Breast epithelium (tissue), 4 donors: ENCODE results near the gene ETS1. TPM values are rescaled to one million over a fixed set of nuclear protein-coding genes. Genes with fewer than 3 reads are reported as not detected.
A peak's percentile ranks its signal among the peaks of the same experiment; 100 is the strongest.

Experiments used
- DNase-seq, 2 donors: peaks; one replicate each; pipeline ENCODE4 v3.0.0-alpha.2; 2019; ENCODE audit warnings: low spot score in 2 of 2
- H3K27ac ChIP-seq, 2 donors: fragments of 200-600 bp; sonication (generic) in 1 of 2; one replicate each; pipeline ENCODE4 v1.5.1; 2016 to 2019; ENCODE audit warnings: mild to moderate bottlenecking in 1 of 2
- H3K27me3 ChIP-seq, 2 donors: fragments of 200-600 bp; sonication (generic) in 1 of 2; one replicate each; pipeline versions ENCODE4 v1.5.1 to v1.6.0; 2017 to 2019; ENCODE audit warnings: control low read depth in 1 of 2, mild to moderate bottlenecking in 1 of 2
- H3K36me3 ChIP-seq: fragments of 200-600 bp; one replicate; pipeline ENCODE4 v1.5.1; 2019
- H3K4me1 ChIP-seq, 2 donors: fragments of 200-600 bp; sonication (generic); one replicate each; pipeline ENCODE4 v1.5.1; 2016 to 2019; ENCODE audit warnings: control low read depth in 1 of 2
- H3K4me3 ChIP-seq, 3 donors: fragments of 200-600 bp; sonication (generic); 1 replicate in 2 of 3; 2 replicates in 1 of 3; pipeline ENCODE4 v1.5.1; 2016 to 2019; ENCODE audit warnings: mild to moderate bottlenecking in 3 of 3, moderate library complexity in 2 of 3
- H3K9me3 ChIP-seq, 2 donors: fragments of 200-600 bp; sonication (generic) in 1 of 2; one replicate each; pipeline ENCODE4 v1.5.1; 2016 to 2019; ENCODE audit warnings: control low read depth in 1 of 2
- POLR2A ChIP-seq: fragments of 450-650 bp; IDR thresholded peaks from one replicate; pipeline ENCODE4 v1.6.1; 2016; ENCODE audit warnings: antibody characterized with exemption, mild to moderate bottlenecking, moderate library complexity
- POLR2AphosphoS5 ChIP-seq, 3 donors: sonication (generic); formaldehyde crosslinking; IDR thresholded peaks; one replicate each; pipeline ENCODE4 v1.6.1; 2017; ENCODE audit warnings: antibody characterized with exemption in 3 of 3
- intact Hi-C: fragments of 100-400 bp; cut with DNase I; formaldehyde crosslinking; loops from one replicate; pipeline ENCODE4 v1.15.1; 2023; ENCODE audit warnings: low total_unique reads
- total RNA-seq, 3 donors: library from RNA; depleted of rRNA; stranded (reverse); fragments of >200 nt; gene quantifications; one replicate each; pipeline ENCODE4 v1.1.0, GENCODE V29; 2016
- TF ChIP-seq, protein P1 (sequence below), 3 donors: fragments of 450-650 bp; IDR thresholded peaks; one replicate each; pipeline ENCODE4 v1.5.1; 2016 to 2017; ENCODE audit warnings: antibody characterized with exemption in 3 of 3, mild to moderate bottlenecking in 3 of 3, moderate library complexity in 3 of 3

The ETS1 gene
- total RNA-seq, 3 donors from 2014 or later = 65.6 to 92.1 (median 73.2) TPM

DNA sequence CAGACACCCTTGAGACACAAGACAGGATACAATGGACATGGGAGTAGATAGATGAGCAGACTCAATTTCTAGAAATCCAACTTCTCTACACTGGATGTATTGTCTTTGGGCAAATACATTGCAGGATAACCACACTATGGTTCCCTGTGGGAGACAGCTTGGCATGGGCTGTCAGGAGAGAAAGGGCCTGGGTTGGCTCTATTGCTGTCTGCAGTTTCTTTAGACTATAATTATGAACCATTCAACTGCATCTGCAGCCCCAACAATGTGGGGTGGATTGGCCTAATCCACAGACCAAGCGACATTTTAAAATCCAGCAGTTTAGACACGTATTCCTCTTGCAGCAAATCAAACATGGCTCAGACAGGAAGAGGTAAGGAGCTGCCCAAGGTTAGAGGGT, 60.3 kb downstream of the ETS1 start:
- intact Hi-C loops = no loop called here
- H3K27me3 ChIP-seq = no peaks in the 10 kb centered on the region
- H3K9me3 ChIP-seq = no peaks in the 10 kb centered on the region
- peaks cover 0 to 2% of the 10 kb centered on the region in 2 donors for H3K4me1 ChIP-seq
- no peaks in the 10 kb centered on the region for H3K36me3 ChIP-seq
- H3K27ac ChIP-seq = no peak overlapping the region
- TF ChIP-seq POLR2A (no peak), POLR2AphosphoS5 (IDR thresholded peaks at IDR 0.05) (no peak)
- TF ChIP-seq, protein P1, sequence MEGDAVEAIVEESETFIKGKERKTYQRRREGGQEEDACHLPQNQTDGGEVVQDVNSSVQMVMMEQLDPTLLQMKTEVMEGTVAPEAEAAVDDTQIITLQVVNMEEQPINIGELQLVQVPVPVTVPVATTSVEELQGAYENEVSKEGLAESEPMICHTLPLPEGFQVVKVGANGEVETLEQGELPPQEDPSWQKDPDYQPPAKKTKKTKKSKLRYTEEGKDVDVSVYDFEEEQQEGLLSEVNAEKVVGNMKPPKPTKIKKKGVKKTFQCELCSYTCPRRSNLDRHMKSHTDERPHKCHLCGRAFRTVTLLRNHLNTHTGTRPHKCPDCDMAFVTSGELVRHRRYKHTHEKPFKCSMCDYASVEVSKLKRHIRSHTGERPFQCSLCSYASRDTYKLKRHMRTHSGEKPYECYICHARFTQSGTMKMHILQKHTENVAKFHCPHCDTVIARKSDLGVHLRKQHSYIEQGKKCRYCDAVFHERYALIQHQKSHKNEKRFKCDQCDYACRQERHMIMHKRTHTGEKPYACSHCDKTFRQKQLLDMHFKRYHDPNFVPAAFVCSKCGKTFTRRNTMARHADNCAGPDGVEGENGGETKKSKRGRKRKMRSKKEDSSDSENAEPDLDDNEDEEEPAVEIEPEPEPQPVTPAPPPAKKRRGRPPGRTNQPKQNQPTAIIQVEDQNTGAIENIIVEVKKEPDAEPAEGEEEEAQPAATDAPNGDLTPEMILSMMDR (IDR thresholded peaks at IDR 0.05) = no peak
- DNase-seq = no peak
- H3K4me3 ChIP-seq = no peak overlapping the region

DNA sequence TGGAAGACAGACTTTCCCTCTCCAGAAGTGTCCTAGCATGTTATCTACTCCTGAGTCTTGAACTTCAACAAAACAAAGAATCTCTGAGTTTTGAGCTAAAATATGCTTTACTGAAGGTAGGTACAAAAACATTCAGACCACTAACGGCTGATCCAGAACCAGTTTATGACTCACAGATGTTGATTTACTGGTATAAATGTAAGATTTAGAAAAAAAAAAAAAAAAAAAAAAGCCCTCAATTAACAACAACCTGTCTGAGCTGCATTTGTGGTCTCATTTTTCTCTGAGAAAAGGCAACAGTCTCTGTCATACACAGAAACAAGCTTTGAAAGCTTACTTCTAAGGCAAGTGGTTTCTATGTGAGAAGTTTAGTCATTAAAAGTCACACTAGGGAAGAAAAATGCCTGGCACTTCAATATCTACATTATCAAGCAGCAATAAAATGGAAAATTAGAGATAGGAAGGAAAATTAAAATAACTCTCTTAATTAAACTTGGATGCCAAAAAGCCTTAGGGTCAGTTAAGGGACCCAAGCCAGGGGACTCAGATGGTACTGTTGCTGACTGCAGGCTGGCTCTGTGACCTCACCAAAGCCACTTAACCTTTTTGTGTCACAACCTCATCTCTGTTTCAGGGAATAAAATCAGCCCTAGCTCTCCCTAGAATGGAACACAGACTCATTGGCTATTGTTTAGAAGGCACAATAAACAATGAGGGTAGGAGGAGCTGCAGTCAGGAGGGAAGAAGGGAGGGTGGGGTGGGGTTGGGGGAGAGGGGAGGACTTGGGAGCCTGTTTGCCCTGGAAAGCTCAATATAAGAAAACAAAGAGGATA, 61.7 kb downstream of the ETS1 start:
- no peak for TF ChIP-seq POLR2A
- TF ChIP-seq, protein P1 (IDR thresholded peaks at IDR 0.05) = no peak
- no peak for TF ChIP-seq POLR2AphosphoS5 (IDR thresholded peaks at IDR 0.05)
- no peaks in the 10 kb centered on the region for H3K9me3 ChIP-seq
- H3K4me3 ChIP-seq = no peak overlapping the region
- no peaks in the 10 kb centered on the region for H3K4me1 ChIP-seq
- no peaks in the 10 kb centered on the region for H3K27me3 ChIP-seq
- H3K36me3 ChIP-seq = no peaks in the 10 kb centered on the region
- DNase-seq = no peak
- H3K27ac ChIP-seq = peak overlapping the region; percentile 57 to 64
- intact Hi-C loops = no loop called here

DNA sequence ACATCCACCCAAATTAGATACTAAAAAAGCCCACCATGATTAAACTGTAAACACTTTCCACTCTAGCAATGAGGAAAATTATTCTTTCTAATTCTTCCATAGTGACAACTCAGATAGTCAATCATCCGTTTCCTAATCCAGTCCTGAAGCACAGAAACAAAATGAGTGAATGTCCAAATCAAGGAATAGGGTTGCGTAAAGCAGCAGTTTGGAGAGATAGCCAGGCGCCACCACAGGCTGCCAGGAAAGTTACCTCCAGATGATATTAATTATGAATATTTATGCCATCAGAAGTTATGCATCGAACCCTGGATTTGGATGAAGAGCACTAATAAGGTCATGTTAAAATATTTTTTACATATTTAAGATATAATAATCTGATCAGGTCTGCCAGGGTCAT, 63.2 kb downstream of the ETS1 start:
- Histone ChIP-seq H3K27ac (peak overlapping the region in 1 of 2 donors; percentile 94), H3K4me1 (no peaks in the 10 kb centered on the region), H3K4me3 (no peak overlapping the region), H3K9me3 (no peaks in the 10 kb centered on the region), H3K27me3 (no peaks in the 10 kb centered on the region), H3K36me3 (no peaks in the 10 kb centered on the region)
- no peak for DNase-seq
- TF ChIP-seq, protein P1 (IDR thresholded peaks at IDR 0.05) = no peak
- TF ChIP-seq POLR2A = no peak
- TF ChIP-seq POLR2AphosphoS5 (IDR thresholded peaks at IDR 0.05) = no peak
- intact Hi-C loops = no loop called here

DNA sequence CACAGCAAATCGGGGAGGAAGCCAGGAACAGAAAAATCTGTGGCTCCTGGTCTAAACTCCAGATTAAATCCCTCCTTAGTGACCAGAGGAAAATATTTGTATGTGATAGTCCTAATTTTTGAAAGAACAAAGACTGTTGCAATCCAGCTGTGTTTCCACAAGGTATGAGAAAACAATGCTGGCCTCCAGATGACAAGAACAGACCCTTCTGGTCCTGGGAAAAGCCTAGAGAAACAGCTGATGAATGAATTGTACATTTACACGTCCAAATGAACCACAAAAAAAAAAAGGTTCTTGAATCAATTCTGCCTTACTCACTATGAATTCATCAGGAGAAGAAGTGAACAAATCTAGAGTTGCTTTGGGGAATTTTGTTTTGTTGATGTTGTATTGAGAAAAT, 63.7 kb downstream of the ETS1 start:
- no peaks in the 10 kb centered on the region for H3K4me1 ChIP-seq

More for the DNA sequence above, 63.7 kb downstream of the ETS1 start:
- no peak for TF ChIP-seq POLR2A
- no peak for TF ChIP-seq POLR2AphosphoS5 (IDR thresholded peaks at IDR 0.05)
- TF ChIP-seq, protein P1 (IDR thresholded peaks at IDR 0.05) = no peak
- H3K9me3 ChIP-seq = no peaks in the 10 kb centered on the region
- intact Hi-C loops = no loop called here
- peak overlapping the region; percentile 94 to 96 for H3K27ac ChIP-seq
- H3K36me3 ChIP-seq = no peaks in the 10 kb centered on the region
- no peak overlapping the region for H3K4me3 ChIP-seq
- no peaks in the 10 kb centered on the region for H3K27me3 ChIP-seq
- DNase-seq = no peak
